Testis (tissue), 2 donors: ENCODE results near the gene FLAD1.

Source experiments
- CTCF ChIP-seq, 3 experiments: fragments of 450-650 bp in 2 of 3; fragments of 200-600 bp in 1 of 3; sonication (generic) in 1 of 3; IDR thresholded peaks; one replicate each; pipeline ENCODE4 v1.5.1; 2016 to 2019; ENCODE audit warnings: antibody characterized with exemption in 3 of 3, mild to moderate bottlenecking in 2 of 3, moderate library complexity in 1 of 3
- POLR2A ChIP-seq: fragments of 450-650 bp; IDR thresholded peaks from one replicate; pipeline ENCODE4 v1.6.1; 2017; ENCODE audit warnings: antibody characterized with exemption, mild to moderate bottlenecking, moderate library complexity

GRCh38 chr1:155023627-155024026 is 40.5 kb downstream of the FLAD1 start:
- TF ChIP-seq CTCF (IDR thresholded peaks at IDR 0.05) (no peak), POLR2A (no peak)
